Epithelial cell of umbilical artery (primary cell): ENCODE data around the gene CSGALNACT2. TPM values are rescaled to one million over a fixed set of nuclear protein-coding genes. Genes with fewer than 3 reads are reported as not detected.

Source experiments
- total RNA-seq: library from RNA; depleted of rRNA; stranded (reverse); fragments of >200 nt; gene quantifications from 2 replicates; pipeline ENCODE4 v1.2.3, GENCODE V29; 2014

Gene CSGALNACT2, protein sequence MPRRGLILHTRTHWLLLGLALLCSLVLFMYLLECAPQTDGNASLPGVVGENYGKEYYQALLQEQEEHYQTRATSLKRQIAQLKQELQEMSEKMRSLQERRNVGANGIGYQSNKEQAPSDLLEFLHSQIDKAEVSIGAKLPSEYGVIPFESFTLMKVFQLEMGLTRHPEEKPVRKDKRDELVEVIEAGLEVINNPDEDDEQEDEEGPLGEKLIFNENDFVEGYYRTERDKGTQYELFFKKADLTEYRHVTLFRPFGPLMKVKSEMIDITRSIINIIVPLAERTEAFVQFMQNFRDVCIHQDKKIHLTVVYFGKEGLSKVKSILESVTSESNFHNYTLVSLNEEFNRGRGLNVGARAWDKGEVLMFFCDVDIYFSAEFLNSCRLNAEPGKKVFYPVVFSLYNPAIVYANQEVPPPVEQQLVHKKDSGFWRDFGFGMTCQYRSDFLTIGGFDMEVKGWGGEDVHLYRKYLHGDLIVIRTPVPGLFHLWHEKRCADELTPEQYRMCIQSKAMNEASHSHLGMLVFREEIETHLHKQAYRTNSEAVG
- total RNA-seq: 12.0 and 12.3 TPM in 2 replicates

DNA sequence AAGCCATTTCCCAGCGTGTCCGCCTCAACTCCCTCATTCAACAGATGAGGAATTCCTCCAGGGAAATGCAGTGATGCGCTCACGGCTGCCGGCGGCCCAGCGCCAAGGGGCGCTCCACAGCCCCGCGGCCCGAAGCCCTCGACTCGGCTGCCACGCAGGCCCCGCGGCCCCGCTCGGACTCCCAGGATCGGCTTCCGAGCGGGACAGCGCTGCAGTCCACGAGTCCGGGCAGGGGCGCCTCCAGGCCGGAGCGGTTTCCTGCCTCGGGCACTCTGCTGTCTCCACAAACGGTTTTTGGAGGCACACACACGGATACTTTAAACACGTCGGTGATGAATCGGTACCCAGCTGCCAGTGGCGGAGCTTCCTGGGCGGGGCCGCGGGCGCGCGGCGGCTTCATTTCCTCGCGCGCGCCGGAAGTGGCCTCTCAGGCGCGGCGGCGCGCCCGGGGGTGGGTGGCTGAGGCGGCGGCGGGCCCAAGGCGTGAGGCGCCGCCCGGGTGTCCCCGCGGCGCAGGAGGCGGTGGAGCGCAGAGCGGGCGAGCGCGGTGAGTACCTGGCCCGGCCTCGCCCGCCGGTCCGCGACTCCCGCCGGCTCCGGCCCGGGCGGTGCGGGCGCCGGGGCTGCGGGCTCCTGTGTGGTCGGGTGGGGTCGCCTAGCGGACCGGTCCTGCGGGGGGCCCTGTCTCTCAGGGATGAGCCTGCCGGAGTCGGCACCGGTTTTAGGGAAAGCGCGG, at the start of gene CSGALNACT2:
TSS of gene CSGALNACT2 (plus strand) at position 425 of the 736 bp plus-strand sequence. CDS start 16,705 bp downstream, outside the sequence.

Other genes with a start within 250 kb of the CSGALNACT2 start
- gene RET, start 61.4 kb upstream of the CSGALNACT2 start, total RNA-seq: not detected in 2 replicates
- 1.1 and 1.6 TPM in 2 replicates for gene RASGEF1A, start 128.6 kb downstream of the CSGALNACT2 start, total RNA-seq
- gene FXYD4, start 233.2 kb downstream of the CSGALNACT2 start, total RNA-seq: not detected in 2 replicates